ENCODE results near the gene NCOA5. TPM values are rescaled to one million over a fixed set of nuclear protein-coding genes. Genes with fewer than 3 reads are reported as not detected.
A peak's percentile ranks its signal among the peaks of the same experiment; 100 is the strongest.

NCOA5 gene
- total and polyA plus RNA-seq, 10 donors: 14.3 to 33.2 (median 27.7) TPM

GRCh38 chr20:46020555-46020954 lies 69.2 kb downstream of the NCOA5 start:
- WGBS, 5 donors: 51 to 66% (median 59%) methylated on average over 4 of the region's 4 CpGs
- Histone ChIP-seq H3K9me3 (no peaks in the 10 kb centered on the region), H3K4me1 (peaks cover 9 to 30% (median 25%) of the 10 kb centered on the region in 6 donors), H3K27ac (peak overlapping the region in 2 of 8 donors; percentile 71 to 74), H3K36me3 (peaks cover 0 to 16% (median 0%) of the 10 kb centered on the region in 6 donors), H3K4me3 (peak overlapping the region in 1 of 8 donors; percentile 75), H3K27me3 (replicated peaks in 1 of 7) (peaks cover 0 to 56% (median 19%) of the 10 kb centered on the region in 7 donors)
- intact Hi-C loops (cut with DNase I; ENCODE audit: low total_unique reads): loop anchor here (5.0 to 10.0 kb wide), 2 partner anchors 64 to 152 kb away; partner anchors contain the start of gene NCOA5
- DNase-seq: no peak
- TF ChIP-seq POLR2AphosphoS5 (IDR thresholded peaks at IDR 0.05) (no peak), POLR2A (IDR thresholded peaks at IDR 0.05) (no peak)
- TF ChIP-seq, protein P1, sequence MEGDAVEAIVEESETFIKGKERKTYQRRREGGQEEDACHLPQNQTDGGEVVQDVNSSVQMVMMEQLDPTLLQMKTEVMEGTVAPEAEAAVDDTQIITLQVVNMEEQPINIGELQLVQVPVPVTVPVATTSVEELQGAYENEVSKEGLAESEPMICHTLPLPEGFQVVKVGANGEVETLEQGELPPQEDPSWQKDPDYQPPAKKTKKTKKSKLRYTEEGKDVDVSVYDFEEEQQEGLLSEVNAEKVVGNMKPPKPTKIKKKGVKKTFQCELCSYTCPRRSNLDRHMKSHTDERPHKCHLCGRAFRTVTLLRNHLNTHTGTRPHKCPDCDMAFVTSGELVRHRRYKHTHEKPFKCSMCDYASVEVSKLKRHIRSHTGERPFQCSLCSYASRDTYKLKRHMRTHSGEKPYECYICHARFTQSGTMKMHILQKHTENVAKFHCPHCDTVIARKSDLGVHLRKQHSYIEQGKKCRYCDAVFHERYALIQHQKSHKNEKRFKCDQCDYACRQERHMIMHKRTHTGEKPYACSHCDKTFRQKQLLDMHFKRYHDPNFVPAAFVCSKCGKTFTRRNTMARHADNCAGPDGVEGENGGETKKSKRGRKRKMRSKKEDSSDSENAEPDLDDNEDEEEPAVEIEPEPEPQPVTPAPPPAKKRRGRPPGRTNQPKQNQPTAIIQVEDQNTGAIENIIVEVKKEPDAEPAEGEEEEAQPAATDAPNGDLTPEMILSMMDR (IDR thresholded peaks at IDR 0.05 in 8 of 11, conservative IDR thresholded peaks at IDR 0.05 in 3 of 11): no peak

DNA sequence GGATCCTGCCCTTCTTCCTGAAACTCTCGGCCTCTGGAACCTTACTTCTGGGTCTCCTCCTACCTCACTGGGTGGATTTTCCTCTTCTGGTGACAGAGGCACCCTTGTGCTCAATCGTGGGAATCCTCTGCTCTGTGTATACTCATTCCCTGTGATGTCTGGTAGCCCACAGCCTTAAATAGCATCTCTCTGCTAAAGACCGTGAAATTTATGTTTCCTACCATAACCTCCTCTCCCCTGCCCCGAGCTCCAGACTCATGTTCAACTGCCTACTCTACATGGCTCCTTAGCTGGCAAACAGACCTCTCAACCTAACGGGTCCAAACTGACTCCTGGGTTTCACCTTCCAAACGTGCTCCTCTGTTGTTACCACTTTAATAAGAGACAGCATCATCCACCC lies 71.2 kb downstream of the NCOA5 start:
- peaks cover 20 to 46% (median 39%) of the 10 kb centered on the region in 6 donors for H3K4me1 ChIP-seq
- H3K27ac ChIP-seq: no peak overlapping the region
- no peak overlapping the region for H3K4me3 ChIP-seq
- TF ChIP-seq POLR2AphosphoS5 (IDR thresholded peaks at IDR 0.05) (no peak), POLR2A (IDR thresholded peaks at IDR 0.05) (no peak)
- TF ChIP-seq, protein P1 (IDR thresholded peaks at IDR 0.05 in 8 of 11, conservative IDR thresholded peaks at IDR 0.05 in 3 of 11): no peak
- H3K9me3 ChIP-seq: no peaks in the 10 kb centered on the region
- peaks cover 0 to 30% (median 0%) of the 10 kb centered on the region in 6 donors for H3K36me3 ChIP-seq
- intact Hi-C loops (cut with DNase I; ENCODE audit: low total_unique reads): no loop called here
- no peak for DNase-seq
- 60 to 71% (median 70%) methylated on average over 6 of the region's 6 CpGs for WGBS, 5 donors
- H3K27me3 ChIP-seq (replicated peaks in 1 of 7): peaks cover under 1 to 48% (median 26%) of the 10 kb centered on the region in 7 donors

GRCh38 chr20:46018112-46018511 lies 71.7 kb downstream of the NCOA5 start:
- peaks cover 0 to 30% (median 0%) of the 10 kb centered on the region in 6 donors for H3K36me3 ChIP-seq
- no peak for DNase-seq
- peaks cover 23 to 50% (median 44%) of the 10 kb centered on the region in 6 donors for H3K4me1 ChIP-seq
- H3K4me3 ChIP-seq: no peak overlapping the region
- no peaks in the 10 kb centered on the region for H3K9me3 ChIP-seq
- no peak overlapping the region for H3K27ac ChIP-seq
- intact Hi-C loops (cut with DNase I; ENCODE audit: low total_unique reads): no loop called here
- 72 to 84% (median 77%) methylated on average over 4 of the region's 4 CpGs for WGBS, 5 donors
- TF ChIP-seq POLR2AphosphoS5 (IDR thresholded peaks at IDR 0.05): no peak
- TF ChIP-seq, protein P1 (IDR thresholded peaks at IDR 0.05 in 8 of 11, conservative IDR thresholded peaks at IDR 0.05 in 3 of 11): no peak
- TF ChIP-seq POLR2A (IDR thresholded peaks at IDR 0.05): no peak
- peaks cover 4 to 48% (median 31%) of the 10 kb centered on the region in 7 donors for H3K27me3 ChIP-seq (replicated peaks in 1 of 7)

DNA sequence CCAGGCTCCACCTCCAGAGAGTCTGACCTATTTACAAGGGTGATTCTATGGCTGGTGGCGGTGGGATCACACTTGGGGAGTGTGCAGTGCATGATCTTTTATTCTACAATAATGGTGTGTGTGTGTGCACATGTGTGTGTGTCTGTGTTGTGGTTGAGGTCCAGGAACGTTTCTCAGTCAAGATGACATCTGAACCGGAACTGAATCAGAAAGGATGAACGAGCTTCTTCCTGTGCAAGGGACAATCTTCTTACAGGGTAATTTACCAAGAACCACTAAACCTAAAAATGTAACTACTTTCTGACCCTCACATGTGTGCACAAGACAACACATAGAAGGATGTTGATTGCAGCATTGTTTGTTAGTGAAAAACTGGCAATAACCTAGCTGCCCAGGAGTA lies 72.5 kb downstream of the NCOA5 start:
- peaks cover 20 to 50% (median 39%) of the 10 kb centered on the region in 6 donors for H3K4me1 ChIP-seq
- H3K9me3 ChIP-seq: no peaks in the 10 kb centered on the region
- TF ChIP-seq POLR2A (IDR thresholded peaks at IDR 0.05) (no peak), POLR2AphosphoS5 (IDR thresholded peaks at IDR 0.05) (no peak)
- TF ChIP-seq, protein P1 (IDR thresholded peaks at IDR 0.05 in 8 of 11, conservative IDR thresholded peaks at IDR 0.05 in 3 of 11): no peak
- H3K27ac ChIP-seq: no peak overlapping the region
- H3K27me3 ChIP-seq (replicated peaks in 1 of 7): peaks cover 4 to 49% (median 35%) of the 10 kb centered on the region in 7 donors
- intact Hi-C loops (cut with DNase I; ENCODE audit: low total_unique reads): no loop called here
- peaks cover 0 to 30% (median 0%) of the 10 kb centered on the region in 6 donors for H3K36me3 ChIP-seq
- no peak for DNase-seq
- 44 to 57% (median 44%) methylated on average over 4 of the region's 4 CpGs for WGBS, 5 donors
- no peak overlapping the region for H3K4me3 ChIP-seq
